AG09319 (cell line): Measurements from ENCODE around the gene PHKG1.
A peak's percentile ranks its signal among the peaks of the same experiment; 100 is the strongest.
"Not testable (repeated sequence)": the region's sequence is repeated elsewhere in the genome, so short reads cannot be mapped to it uniquely, and the experiment has no call there.

Source experiments
- DNase-seq: peaks from one replicate; pipeline ENCODE4 v3.0.0-alpha.2; 2010; ENCODE audit warnings: low read depth; ENCODE audit errors: extremely low read depth
- TF ChIP-seq, protein P1 (sequence below): IDR thresholded peaks from 2 replicates; pipeline ENCODE4 v1.5.1; 2011; ENCODE audit warnings: low read depth, mild to moderate bottlenecking, inconsistent platforms, low read length, moderate library complexity

Gene PHKG1

DNA sequence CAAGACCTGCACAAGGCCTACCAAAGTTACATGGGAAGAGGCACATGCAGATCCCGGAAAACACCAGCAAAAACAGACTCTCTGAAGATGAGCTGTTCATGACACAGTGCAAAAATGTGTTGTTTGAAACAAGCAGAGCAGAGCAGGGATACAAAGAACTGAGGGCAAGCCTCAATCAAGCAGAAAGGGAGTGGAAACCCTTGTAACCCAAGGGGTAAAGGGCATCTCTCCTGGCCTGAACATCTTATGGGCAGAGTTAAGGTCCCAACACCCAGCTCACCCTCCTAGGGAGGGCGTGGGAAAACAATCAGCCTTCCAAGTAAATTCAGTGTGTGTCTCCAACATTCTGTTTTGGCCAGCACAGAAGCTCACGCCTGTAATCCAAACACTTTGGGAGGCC is 52.0 kb downstream of the PHKG1 start:
- TF ChIP-seq, protein P1, sequence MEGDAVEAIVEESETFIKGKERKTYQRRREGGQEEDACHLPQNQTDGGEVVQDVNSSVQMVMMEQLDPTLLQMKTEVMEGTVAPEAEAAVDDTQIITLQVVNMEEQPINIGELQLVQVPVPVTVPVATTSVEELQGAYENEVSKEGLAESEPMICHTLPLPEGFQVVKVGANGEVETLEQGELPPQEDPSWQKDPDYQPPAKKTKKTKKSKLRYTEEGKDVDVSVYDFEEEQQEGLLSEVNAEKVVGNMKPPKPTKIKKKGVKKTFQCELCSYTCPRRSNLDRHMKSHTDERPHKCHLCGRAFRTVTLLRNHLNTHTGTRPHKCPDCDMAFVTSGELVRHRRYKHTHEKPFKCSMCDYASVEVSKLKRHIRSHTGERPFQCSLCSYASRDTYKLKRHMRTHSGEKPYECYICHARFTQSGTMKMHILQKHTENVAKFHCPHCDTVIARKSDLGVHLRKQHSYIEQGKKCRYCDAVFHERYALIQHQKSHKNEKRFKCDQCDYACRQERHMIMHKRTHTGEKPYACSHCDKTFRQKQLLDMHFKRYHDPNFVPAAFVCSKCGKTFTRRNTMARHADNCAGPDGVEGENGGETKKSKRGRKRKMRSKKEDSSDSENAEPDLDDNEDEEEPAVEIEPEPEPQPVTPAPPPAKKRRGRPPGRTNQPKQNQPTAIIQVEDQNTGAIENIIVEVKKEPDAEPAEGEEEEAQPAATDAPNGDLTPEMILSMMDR = no peak
- DNase-seq = no peak

DNA sequence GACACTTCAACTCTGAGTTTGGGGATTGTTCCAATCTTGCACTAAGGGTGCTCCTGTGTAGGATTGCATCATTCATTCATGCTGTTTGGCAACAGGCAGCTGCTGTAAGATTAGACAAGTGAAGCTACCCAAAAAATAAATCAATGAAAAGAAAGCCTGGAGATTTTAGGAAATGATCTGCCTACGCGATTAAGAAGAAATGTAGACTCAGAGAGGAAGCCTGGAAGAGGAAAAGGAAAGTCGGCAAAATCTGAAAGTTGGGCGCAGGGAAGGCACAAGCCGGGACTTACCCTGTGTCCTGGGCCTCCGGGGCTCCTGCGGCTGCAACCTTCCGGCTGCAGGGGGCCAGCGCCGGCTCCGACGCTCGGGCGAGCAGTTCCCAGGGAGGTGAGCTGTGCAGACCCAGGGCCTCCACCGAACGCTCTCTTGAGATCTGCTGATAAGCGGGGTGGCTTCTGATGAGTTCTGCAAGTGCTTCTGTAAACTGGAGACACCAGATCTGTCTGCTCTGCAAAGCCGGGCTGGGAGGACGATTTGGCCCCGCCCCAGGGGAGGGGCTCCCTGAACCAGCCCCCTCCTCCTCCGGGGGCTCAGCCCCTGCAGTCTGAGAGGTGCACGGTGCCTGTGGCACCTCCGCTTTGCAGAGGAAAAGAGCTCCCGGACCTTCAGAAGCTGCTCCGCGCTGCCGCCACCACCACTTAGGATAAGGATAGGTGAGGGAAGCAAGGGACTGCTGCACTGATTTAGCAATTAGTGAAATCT is 58.9 kb downstream of the PHKG1 start:
- TF ChIP-seq, protein P1 = peak; percentile 43
- DNase-seq = no peak

DNA sequence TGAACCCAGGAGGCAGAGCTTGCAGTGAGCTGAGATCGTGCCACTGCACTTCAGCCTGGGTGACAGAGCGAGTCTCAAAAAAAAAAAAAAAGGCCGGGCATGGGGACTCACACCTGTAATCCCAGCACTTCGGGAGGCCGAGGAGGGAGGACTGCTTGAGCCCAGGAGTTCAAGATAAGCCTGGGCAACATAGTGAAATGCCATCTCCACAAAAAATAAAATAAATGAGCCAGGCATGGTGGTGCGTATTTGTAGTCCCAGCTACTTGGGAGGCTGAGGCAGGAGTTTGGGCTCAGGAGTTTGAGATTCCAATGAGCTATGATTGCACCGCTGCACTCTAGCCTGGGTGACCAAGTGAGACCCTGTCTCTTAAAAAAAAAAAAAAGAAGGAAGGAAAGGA is 60.2 kb downstream of the PHKG1 start:
- DNase-seq = not testable (repeated sequence)

DNA sequence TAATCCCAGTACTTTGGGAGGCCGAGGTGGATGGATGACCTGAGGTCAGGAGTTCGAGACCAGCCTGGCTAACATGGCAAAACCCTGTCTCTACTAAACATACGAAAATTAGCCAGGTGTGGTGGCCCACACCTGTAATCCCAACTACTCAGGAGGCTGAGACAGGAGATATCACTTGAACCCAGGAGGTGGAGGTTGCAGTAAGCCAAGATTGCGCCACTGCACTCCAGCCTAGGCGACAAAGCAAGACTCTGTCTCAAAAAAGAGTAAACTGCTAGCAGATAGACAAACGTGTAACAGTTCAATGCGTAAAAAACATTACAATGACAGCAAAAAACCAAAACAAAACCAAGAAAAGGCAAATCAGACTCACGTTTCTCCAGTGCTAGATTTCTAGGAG is 61.2 kb downstream of the PHKG1 start:
- not testable (repeated sequence) for DNase-seq

DNA sequence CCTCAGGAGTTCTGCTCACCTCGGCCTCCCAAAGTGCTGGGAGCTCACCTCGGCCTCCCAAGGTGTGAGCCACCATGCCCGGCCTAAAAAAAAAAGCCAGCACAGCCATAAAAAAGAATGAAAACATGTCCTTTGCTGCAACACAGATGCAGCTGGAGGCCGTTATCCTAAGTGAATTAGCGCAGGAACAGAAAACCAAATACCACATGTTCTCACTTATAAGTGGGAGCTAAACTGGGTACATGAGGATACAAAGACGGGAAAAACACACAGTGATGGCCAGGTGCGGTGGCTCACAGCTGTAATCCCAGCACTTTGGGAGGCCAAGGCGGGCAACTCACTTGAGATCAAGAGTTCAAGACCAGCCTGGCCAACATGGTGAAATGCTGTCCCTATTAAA is 62.4 kb downstream of the PHKG1 start:
- DNase-seq = no peak

More for the DNA sequence above, 62.4 kb downstream of the PHKG1 start:
- TF ChIP-seq, protein P1 = no peak
